HEK293 (cell line): Measurements from ENCODE around the gene SLC19A1.
A peak's percentile ranks its signal among the peaks of the same experiment; 100 is the strongest.

Experiments
- GFI1B ChIP-seq: fragments of 450-650 bp; formaldehyde crosslinking; IDR thresholded peaks from 2 replicates; pipeline ENCODE4 v1.5.1; 2016; ENCODE audit warnings: missing biosample characterization, missing genetic modification characterization
- GLI4 ChIP-seq: fragments of 450-650 bp; formaldehyde crosslinking; IDR thresholded peaks from 2 replicates; pipeline ENCODE4 v1.5.1; 2016; ENCODE audit warnings: missing biosample characterization, missing genetic modification characterization
- GLIS2 ChIP-seq: fragments of 450-650 bp; formaldehyde crosslinking; IDR thresholded peaks from 2 replicates; pipeline ENCODE4 v1.5.1; 2016; ENCODE audit warnings: missing biosample characterization, missing genetic modification characterization
- KLF7 ChIP-seq: fragments of 450-650 bp; formaldehyde crosslinking; IDR thresholded peaks from 2 replicates; pipeline ENCODE4 v1.5.1; 2016; ENCODE audit warnings: missing biosample characterization, missing genetic modification characterization, borderline replicate concordance
- MYNN ChIP-seq: fragments of 450-650 bp; formaldehyde crosslinking; IDR thresholded peaks from 2 replicates; pipeline ENCODE4 v1.5.1; 2016; ENCODE audit warnings: missing biosample characterization, missing genetic modification characterization, borderline replicate concordance
- OSR2 ChIP-seq: fragments of 450-650 bp; formaldehyde crosslinking; IDR thresholded peaks from 2 replicates; pipeline ENCODE4 v1.5.1; 2016; ENCODE audit warnings: missing biosample characterization, missing genetic modification characterization
- PBX3 ChIP-seq: sonication (generic); formaldehyde crosslinking; IDR thresholded peaks from 2 replicates; pipeline ENCODE4 v1.8.1; 2022; ENCODE audit warnings: mild to moderate bottlenecking, moderate library complexity, missing genetic modification reagents
- ZBTB17 ChIP-seq: fragments of 450-650 bp; formaldehyde crosslinking; IDR thresholded peaks from 2 replicates; pipeline ENCODE4 v1.5.1; 2016; ENCODE audit warnings: missing biosample characterization, missing genetic modification characterization
- ZIC2 ChIP-seq: fragments of 450-650 bp; formaldehyde crosslinking; IDR thresholded peaks from 2 replicates; pipeline ENCODE4 v1.5.1; 2016; ENCODE audit warnings: missing biosample characterization, missing genetic modification characterization
- ZNF121 ChIP-seq: fragments of 450-650 bp; formaldehyde crosslinking; IDR thresholded peaks from 2 replicates; pipeline ENCODE4 v1.5.1; 2016; ENCODE audit warnings: missing biosample characterization, missing genetic modification characterization
- ZNF140 ChIP-seq: fragments of 450-650 bp; formaldehyde crosslinking; IDR thresholded peaks from 2 replicates; pipeline ENCODE4 v1.5.1; 2016; ENCODE audit warnings: missing biosample characterization, missing genetic modification characterization
- ZNF169 ChIP-seq: fragments of 450-650 bp; formaldehyde crosslinking; IDR thresholded peaks from 2 replicates; pipeline ENCODE4 v1.5.1; 2016; ENCODE audit warnings: missing biosample characterization, missing genetic modification characterization
- ZNF184 ChIP-seq: fragments of 450-650 bp; IDR thresholded peaks from 2 replicates; pipeline ENCODE4 v1.5.1; 2018; ENCODE audit warnings: missing biosample characterization, mild to moderate bottlenecking, missing genetic modification characterization
- ZNF223 ChIP-seq: fragments of 450-650 bp; formaldehyde crosslinking; IDR thresholded peaks from 2 replicates; pipeline ENCODE4 v1.5.1; 2016; ENCODE audit warnings: missing biosample characterization, missing genetic modification characterization
- ZNF239 ChIP-seq: fragments of 450-650 bp; formaldehyde crosslinking; IDR thresholded peaks from 2 replicates; pipeline ENCODE4 v1.5.1; 2016; ENCODE audit warnings: missing biosample characterization, missing genetic modification characterization
- ZNF248 ChIP-seq: fragments of 450-650 bp; formaldehyde crosslinking; IDR thresholded peaks from 2 replicates; pipeline ENCODE4 v1.5.1; 2017; ENCODE audit warnings: missing biosample characterization, missing genetic modification characterization
- ZNF324 ChIP-seq: fragments of 450-650 bp; formaldehyde crosslinking; IDR thresholded peaks from 2 replicates; pipeline ENCODE4 v1.5.1; 2016; ENCODE audit warnings: missing biosample characterization, missing genetic modification characterization
- ZNF366 ChIP-seq: fragments of 450-650 bp; formaldehyde crosslinking; conservative IDR thresholded peaks from 2 replicates; pipeline ENCODE4 v1.5.1; 2016; ENCODE audit warnings: missing biosample characterization, missing genetic modification characterization
- ZNF48 ChIP-seq: fragments of 450-650 bp; formaldehyde crosslinking; IDR thresholded peaks from 2 replicates; pipeline ENCODE4 v1.5.1; 2016; ENCODE audit warnings: missing biosample characterization, missing genetic modification characterization
- ZNF514 ChIP-seq: fragments of 450-650 bp; formaldehyde crosslinking; IDR thresholded peaks from 2 replicates; pipeline ENCODE4 v1.5.1; 2016; ENCODE audit warnings: missing biosample characterization, missing genetic modification characterization
- ZNF529 ChIP-seq: fragments of 450-650 bp; formaldehyde crosslinking; IDR thresholded peaks from 2 replicates; pipeline ENCODE4 v1.5.1; 2017; ENCODE audit warnings: missing genetic modification characterization, missing biosample characterization; ENCODE audit not compliant: insufficient replicate concordance
- ZNF544 ChIP-seq: fragments of 450-650 bp; formaldehyde crosslinking; IDR thresholded peaks from 2 replicates; pipeline ENCODE4 v1.5.0; 2017; ENCODE audit warnings: missing biosample characterization, missing genetic modification characterization
- ZNF555 ChIP-seq: fragments of 450-650 bp; formaldehyde crosslinking; conservative IDR thresholded peaks from 2 replicates; pipeline ENCODE4 v1.5.1; 2017; ENCODE audit warnings: missing biosample characterization, mild to moderate bottlenecking, missing genetic modification characterization, inconsistent platforms
- ZNF571 ChIP-seq: fragments of 450-650 bp; formaldehyde crosslinking; IDR thresholded peaks from 2 replicates; pipeline ENCODE4 v1.5.0; 2017; ENCODE audit warnings: missing biosample characterization, missing genetic modification characterization
- ZNF621 ChIP-seq: fragments of 450-650 bp; formaldehyde crosslinking; IDR thresholded peaks from 2 replicates; pipeline ENCODE4 v1.5.1; 2017; ENCODE audit warnings: missing biosample characterization, missing genetic modification characterization
- ZNF792 ChIP-seq: fragments of 450-650 bp; formaldehyde crosslinking; IDR thresholded peaks from 2 replicates; pipeline ENCODE4 v1.5.1; 2016; ENCODE audit warnings: missing biosample characterization, missing genetic modification characterization
- ZNF843 ChIP-seq: fragments of 450-650 bp; formaldehyde crosslinking; IDR thresholded peaks from 2 replicates; pipeline ENCODE4 v1.5.1; 2016; ENCODE audit warnings: missing biosample characterization, missing genetic modification characterization
- TF ChIP-seq, protein P1 (sequence below): fragments of 450-650 bp; formaldehyde crosslinking; IDR thresholded peaks from 2 replicates; pipeline ENCODE4; 2016; ENCODE audit warnings: missing biosample characterization, missing genetic modification characterization
- TF ChIP-seq, protein P2 (sequence below): fragments of 450-650 bp; formaldehyde crosslinking; IDR thresholded peaks from 2 replicates; pipeline ENCODE4 v1.5.1; 2016; ENCODE audit warnings: missing biosample characterization, missing genetic modification characterization
- TF ChIP-seq, protein P3 (sequence below): fragments of 450-650 bp; formaldehyde crosslinking; IDR thresholded peaks from 2 replicates; pipeline ENCODE4 v1.5.1; 2016; ENCODE audit warnings: missing biosample characterization, missing genetic modification characterization, low read depth
- TF ChIP-seq, protein P4 (sequence below): fragments of 450-650 bp; formaldehyde crosslinking; IDR thresholded peaks from 2 replicates; pipeline ENCODE4 v1.5.1; 2017; ENCODE audit warnings: missing biosample characterization, missing genetic modification characterization
- TF ChIP-seq, protein P5 (sequence below): fragments of 450-650 bp; formaldehyde crosslinking; IDR thresholded peaks from 2 replicates; pipeline ENCODE4 v1.5.1; 2016; ENCODE audit warnings: missing biosample characterization, missing genetic modification characterization

SLC19A1 gene

DNA sequence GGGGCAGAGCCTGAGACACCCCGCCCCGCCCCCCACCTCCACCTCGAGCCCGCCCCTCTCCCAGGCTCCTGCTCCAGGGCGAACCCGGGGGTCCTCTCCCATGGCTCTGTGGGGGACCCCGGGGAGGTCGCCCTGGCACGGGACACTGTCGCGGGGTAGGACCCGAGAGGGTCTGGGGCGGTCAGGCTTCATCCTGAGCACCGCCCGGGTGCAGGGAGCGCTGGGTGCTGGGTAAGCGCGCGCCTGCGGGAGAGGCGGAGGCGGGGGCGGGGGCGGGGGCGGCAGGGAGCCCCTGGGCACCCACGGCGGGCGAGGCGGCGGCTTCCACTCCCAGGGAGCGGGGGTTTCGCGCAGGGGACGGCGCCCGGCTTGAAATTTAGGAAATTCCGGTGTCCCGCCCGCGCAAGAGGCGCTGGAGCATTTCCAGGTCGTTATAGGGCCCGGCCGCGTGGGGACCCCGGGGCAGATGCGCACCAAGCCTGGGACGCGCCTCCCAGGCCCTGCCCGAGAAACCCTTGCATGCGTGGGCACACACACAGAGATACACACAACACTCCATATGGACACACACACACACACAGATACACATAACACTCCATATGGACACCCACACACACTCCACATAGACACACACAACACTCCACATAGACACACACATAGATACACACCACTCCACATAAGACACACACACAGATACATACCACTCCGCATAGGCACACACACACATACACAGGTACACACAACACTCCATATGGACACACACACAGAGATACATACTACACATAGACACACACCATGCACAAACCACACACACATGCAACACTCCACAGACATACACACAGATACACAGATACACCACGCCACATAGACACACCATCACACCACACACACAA lies 48.7 kb upstream of the SLC19A1 start (continued):
- TF ChIP-seq ZNF324 (peak; percentile 96), OSR2 (tag by site-specific recombination) (no peak; the same call in 1 of the 2 replicates), ZNF121 (tag by site-specific recombination) (no peak), ZNF169 (tag by site-specific recombination) (no peak), ZNF140 (no peak), ZNF248 (no peak), GFI1B (tag by site-specific recombination) (no peak), ZNF529 (tag by site-specific recombination) (no peak), ZNF48 (peak; percentile 52; the same call in 1 of the 2 replicates), ZNF555 (tag by site-specific recombination) (no peak), MYNN (tag by site-specific recombination) (no peak), ZNF544 (tag by site-specific recombination) (peak; percentile 78), ZNF184 (tag by site-specific recombination) (no peak), ZNF843 (tag by site-specific recombination) (no peak), ZNF366 (tag by site-specific recombination) (no peak), ZIC2 (tag by site-specific recombination) (peak; percentile 49; the same call in 1 of the 2 replicates), ZNF514 (tag by site-specific recombination) (no peak), PBX3 (CRISPR knock-in tag) (no peak), ZNF239 (tag by site-specific recombination) (no peak), GLIS2 (peak; percentile 74), ZNF571 (tag by site-specific recombination) (no peak), GLI4 (tag by site-specific recombination) (0 out of 2 replicates have a peak, but pooled peaks have one; percentile 60), KLF7 (0 out of 2 replicates have a peak, but pooled peaks have one; percentile 24), ZNF223 (tag by site-specific recombination) (no peak), ZBTB17 (tag by site-specific recombination) (peak; percentile 29; the same call in 1 of the 2 replicates), ZNF621 (tag by site-specific recombination) (no peak), ZNF792 (no peak)
- TF ChIP-seq, protein P1, sequence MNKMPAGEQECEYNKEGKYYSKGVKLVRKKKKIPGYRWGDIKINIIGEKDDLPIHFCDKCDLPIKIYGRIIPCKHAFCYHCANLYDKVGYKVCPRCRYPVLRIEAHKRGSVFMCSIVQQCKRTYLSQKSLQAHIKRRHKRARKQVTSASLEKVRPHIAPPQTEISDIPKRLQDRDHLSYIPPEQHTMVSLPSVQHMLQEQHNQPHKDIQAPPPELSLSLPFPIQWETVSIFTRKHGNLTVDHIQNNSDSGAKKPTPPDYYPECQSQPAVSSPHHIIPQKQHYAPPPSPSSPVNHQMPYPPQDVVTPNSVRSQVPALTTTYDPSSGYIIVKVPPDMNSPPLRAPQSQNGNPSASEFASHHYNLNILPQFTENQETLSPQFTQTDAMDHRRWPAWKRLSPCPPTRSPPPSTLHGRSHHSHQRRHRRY (tag by site-specific recombination) = no peak; the same call in none of the 2 replicates
- TF ChIP-seq, protein P2, sequence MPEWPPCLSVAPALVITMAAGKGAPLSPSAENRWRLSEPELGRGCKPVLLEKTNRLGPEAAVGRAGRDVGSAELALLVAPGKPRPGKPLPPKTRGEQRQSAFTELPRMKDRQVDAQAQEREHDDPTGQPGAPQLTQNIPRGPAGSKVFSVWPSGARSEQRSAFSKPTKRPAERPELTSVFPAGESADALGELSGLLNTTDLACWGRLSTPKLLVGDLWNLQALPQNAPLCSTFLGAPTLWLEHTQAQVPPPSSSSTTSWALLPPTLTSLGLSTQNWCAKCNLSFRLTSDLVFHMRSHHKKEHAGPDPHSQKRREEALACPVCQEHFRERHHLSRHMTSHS (tag by site-specific recombination) = peak; percentile 10; the same call in 1 of the 2 replicates
- TF ChIP-seq, protein P3, sequence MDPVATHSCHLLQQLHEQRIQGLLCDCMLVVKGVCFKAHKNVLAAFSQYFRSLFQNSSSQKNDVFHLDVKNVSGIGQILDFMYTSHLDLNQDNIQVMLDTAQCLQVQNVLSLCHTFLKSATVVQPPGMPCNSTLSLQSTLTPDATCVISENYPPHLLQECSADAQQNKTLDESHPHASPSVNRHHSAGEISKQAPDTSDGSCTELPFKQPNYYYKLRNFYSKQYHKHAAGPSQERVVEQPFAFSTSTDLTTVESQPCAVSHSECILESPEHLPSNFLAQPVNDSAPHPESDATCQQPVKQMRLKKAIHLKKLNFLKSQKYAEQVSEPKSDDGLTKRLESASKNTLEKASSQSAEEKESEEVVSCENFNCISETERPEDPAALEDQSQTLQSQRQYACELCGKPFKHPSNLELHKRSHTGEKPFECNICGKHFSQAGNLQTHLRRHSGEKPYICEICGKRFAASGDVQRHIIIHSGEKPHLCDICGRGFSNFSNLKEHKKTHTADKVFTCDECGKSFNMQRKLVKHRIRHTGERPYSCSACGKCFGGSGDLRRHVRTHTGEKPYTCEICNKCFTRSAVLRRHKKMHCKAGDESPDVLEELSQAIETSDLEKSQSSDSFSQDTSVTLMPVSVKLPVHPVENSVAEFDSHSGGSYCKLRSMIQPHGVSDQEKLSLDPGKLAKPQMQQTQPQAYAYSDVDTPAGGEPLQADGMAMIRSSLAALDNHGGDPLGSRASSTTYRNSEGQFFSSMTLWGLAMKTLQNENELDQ = no peak
- TF ChIP-seq, protein P4, sequence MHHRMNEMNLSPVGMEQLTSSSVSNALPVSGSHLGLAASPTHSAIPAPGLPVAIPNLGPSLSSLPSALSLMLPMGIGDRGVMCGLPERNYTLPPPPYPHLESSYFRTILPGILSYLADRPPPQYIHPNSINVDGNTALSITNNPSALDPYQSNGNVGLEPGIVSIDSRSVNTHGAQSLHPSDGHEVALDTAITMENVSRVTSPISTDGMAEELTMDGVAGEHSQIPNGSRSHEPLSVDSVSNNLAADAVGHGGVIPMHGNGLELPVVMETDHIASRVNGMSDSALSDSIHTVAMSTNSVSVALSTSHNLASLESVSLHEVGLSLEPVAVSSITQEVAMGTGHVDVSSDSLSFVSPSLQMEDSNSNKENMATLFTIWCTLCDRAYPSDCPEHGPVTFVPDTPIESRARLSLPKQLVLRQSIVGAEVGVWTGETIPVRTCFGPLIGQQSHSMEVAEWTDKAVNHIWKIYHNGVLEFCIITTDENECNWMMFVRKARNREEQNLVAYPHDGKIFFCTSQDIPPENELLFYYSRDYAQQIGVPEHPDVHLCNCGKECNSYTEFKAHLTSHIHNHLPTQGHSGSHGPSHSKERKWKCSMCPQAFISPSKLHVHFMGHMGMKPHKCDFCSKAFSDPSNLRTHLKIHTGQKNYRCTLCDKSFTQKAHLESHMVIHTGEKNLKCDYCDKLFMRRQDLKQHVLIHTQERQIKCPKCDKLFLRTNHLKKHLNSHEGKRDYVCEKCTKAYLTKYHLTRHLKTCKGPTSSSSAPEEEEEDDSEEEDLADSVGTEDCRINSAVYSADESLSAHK = no peak
- TF ChIP-seq, protein P5, sequence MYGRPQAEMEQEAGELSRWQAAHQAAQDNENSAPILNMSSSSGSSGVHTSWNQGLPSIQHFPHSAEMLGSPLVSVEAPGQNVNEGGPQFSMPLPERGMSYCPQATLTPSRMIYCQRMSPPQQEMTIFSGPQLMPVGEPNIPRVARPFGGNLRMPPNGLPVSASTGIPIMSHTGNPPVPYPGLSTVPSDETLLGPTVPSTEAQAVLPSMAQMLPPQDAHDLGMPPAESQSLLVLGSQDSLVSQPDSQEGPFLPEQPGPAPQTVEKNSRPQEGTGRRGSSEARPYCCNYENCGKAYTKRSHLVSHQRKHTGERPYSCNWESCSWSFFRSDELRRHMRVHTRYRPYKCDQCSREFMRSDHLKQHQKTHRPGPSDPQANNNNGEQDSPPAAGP (tag by site-specific recombination) = peak; percentile 44; the same call in 1 of the 2 replicates
